ENCODE results near the gene ME3.

The ME3 gene

GRCh38 chr11:86672007-86672621 lies at the start of gene ME3:
TSS of gene ME3 (minus strand) at chr11:86672616.
- peak; percentile 2 to 11 for DNase-seq (ENCODE audit: low read depth in 2 of 2)

GRCh38 chr11:86722006-86722405 lies 49.6 kb upstream of the ME3 start:
- no peak for DNase-seq (ENCODE audit: low read depth in 2 of 2)

GRCh38 chr11:86720546-86720945 lies 48.1 kb upstream of the ME3 start:
- DNase-seq (ENCODE audit: low read depth in 2 of 2) = no peak

- DNase-seq (ENCODE audit: low read depth in 2 of 2) = no peak
Observed at GRCh38 chr11:86719781-86720463, 47.5 kb upstream of the ME3 start.

GRCh38 chr11:86718999-86719398 lies 46.6 kb upstream of the ME3 start:
- DNase-seq (ENCODE audit: low read depth in 2 of 2) = no peak

GRCh38 chr11:86718521-86718920 lies 46.1 kb upstream of the ME3 start:
- no peak for DNase-seq (ENCODE audit: low read depth in 2 of 2)

- DNase-seq (ENCODE audit: low read depth in 2 of 2) = no peak
Observed at GRCh38 chr11:86717817-86718501, 45.5 kb upstream of the ME3 start.

GRCh38 chr11:86715611-86716010 lies 43.2 kb upstream of the ME3 start:
- DNase-seq (ENCODE audit: low read depth in 2 of 2) = no peak

GRCh38 chr11:86713552-86713951 lies 41.1 kb upstream of the ME3 start:
- no peak for DNase-seq (ENCODE audit: low read depth in 2 of 2)

GRCh38 chr11:86710936-86711335 lies 38.5 kb upstream of the ME3 start:
- DNase-seq (ENCODE audit: low read depth in 2 of 2) = no peak

GRCh38 chr11:86708669-86709068 lies 36.3 kb upstream of the ME3 start:
- DNase-seq (ENCODE audit: low read depth in 2 of 2) = no peak

- no peak for DNase-seq (ENCODE audit: low read depth in 2 of 2)
Observed at GRCh38 chr11:86706338-86707131, 34.1 kb upstream of the ME3 start.

GRCh38 chr11:86704710-86705109 lies 32.3 kb upstream of the ME3 start:
- DNase-seq (ENCODE audit: low read depth in 2 of 2) = no peak

GRCh38 chr11:86703987-86704386 lies 31.6 kb upstream of the ME3 start:
- no peak for DNase-seq (ENCODE audit: low read depth in 2 of 2)

GRCh38 chr11:86702220-86702983 lies 30.0 kb upstream of the ME3 start:
- no peak for DNase-seq (ENCODE audit: low read depth in 2 of 2)

- DNase-seq (ENCODE audit: low read depth in 2 of 2) = no peak
Observed at GRCh38 chr11:86699040-86699791, 26.8 kb upstream of the ME3 start.

GRCh38 chr11:86698639-86699038 lies 26.2 kb upstream of the ME3 start:
- no peak for DNase-seq (ENCODE audit: low read depth in 2 of 2)

- no peak for DNase-seq (ENCODE audit: low read depth in 2 of 2)
Observed at GRCh38 chr11:86696451-86696850, 24.0 kb upstream of the ME3 start.

GRCh38 chr11:86696004-86696403 lies 23.6 kb upstream of the ME3 start:
- DNase-seq (ENCODE audit: low read depth in 2 of 2) = no peak

- no peak for DNase-seq (ENCODE audit: low read depth in 2 of 2)
Observed at GRCh38 chr11:86695373-86695772, 23.0 kb upstream of the ME3 start.

GRCh38 chr11:86693518-86693917 lies 21.1 kb upstream of the ME3 start:
- no peak for DNase-seq (ENCODE audit: low read depth in 2 of 2)
